HL-60/S4 (cell line): Measurements from ENCODE around the gene ASMTL.
"Not testable (repeated sequence)": the region's sequence is repeated elsewhere in the genome, so short reads cannot be mapped to it uniquely, and the experiment has no call there.

ENCODE experiments used
- in situ Hi-C: fragments of 300-500 bp; cut with MboI; formaldehyde crosslinking; loops from 2 replicates; pipeline ENCODE4 v1.14.3; 2022; ENCODE audit warnings: low sequenced_read_pairs

ASMTL gene

DNA sequence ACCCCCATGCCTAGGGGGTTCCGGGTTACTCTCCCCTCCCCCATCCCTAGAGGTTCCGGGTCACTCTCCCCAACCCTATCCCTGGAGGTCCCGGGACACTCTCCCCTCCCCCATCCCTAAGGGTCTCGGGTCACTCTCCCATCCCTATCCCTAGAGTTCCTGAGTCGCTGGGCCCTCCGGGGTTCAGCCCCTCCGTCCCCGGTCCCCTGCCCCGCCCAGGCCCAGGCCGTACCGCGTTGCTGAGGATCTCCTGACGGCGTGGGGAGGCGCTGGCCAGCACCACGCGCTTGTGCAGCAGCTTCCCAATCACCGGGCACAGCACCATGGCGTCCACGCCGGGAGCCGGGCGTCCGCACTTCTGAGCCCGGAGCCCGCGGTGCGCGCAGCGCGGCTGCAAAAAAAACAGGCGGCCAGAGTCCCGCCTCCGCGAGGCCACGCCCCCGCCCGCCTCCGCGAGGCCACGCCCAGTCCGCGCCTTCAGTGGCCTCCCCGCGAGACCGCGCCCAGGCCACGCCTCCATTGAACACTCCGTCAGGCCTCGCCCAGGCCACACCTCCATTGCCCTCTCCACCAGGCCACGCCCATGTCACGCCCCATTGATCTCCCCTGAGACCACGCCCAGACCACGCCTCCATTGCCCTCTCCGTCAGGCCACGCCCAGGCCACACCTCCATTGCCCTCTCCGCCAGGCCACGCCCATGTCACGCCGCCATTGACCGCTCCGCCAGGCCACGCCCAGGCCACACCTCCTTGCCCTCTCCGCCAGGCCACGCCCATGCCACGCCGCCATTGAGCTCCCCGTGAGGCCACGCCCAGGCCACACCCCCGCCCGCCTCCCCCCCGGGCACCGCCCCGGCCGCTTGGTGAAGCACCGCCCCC is at the start of gene ASMTL:
TSS of gene ASMTL (minus strand) at position 394 of the 879 bp plus-strand sequence. CDS start at position 325, 69 bp downstream.
- in situ Hi-C loops = loop anchor here (25.0 kb wide), 1 partner anchor 135 kb away; the partner anchor contains the start of gene AKAP17A

GRCh38 chrX:1502241-1502640 is 49.5 kb upstream of the ASMTL start:
- in situ Hi-C loops = no loop called here

DNA sequence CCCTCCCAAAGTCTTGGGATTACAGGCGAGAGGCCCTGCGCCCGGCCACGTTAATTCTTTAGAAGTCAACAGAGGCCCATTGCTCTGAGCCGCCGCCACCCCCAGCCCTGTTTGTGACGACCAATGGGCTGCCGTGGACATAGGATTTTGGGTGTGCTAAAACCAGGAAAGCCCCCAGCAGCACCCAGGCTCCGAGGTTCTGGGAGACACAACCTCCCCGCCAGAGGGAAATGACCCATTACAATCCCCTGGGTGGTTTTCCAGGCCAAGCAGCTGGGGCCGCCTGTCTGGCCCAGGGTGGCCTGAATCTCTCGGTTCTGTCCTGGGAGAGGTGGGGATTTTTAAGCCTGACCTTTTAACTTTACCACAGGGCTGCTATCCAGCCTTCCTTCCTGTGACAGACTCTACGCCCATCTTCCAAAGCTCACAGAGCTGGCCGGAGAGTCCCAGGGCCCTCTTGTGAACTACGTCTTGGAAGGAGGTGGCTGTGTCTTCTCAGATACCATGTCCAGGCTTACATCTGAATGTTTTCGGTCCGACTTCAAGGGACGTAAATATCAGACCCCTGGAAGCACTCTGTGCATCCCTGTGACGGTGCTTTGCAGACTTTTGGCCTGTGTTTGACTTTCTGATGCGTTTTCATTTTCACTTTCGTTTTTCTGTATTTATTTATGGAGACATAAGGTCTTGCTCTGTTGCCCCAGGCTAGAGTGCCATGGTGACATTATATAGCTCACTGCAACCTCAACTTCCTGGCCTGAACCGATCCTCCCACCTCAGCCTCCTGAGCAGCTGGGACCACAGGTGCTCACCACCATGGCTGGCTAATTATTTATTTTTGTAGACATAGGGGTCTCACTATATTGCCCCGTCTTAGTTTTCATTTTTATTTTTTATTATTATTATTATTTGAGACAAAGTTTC is 48.3 kb upstream of the ASMTL start:
- in situ Hi-C loops = no loop called here

DNA sequence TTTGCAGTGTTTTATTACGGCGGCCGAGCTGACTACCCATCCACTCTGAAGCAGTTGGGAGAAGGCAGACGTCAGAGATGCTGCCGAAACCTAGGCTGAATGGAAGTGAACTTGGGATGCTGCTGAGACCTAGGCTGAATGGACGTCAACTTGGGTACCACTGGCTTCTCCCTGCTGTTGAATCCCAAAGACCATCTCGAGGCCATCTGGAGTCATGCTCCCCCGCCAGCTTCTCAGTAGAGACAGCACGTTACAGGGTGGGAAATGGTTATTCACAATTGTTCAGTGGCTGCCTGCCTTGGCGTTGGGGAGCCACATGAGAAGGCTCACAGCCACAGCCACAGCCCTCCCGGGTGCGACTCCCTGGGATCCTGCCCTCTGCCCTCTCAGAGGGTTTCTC is 43.4 kb upstream of the ASMTL start:
- in situ Hi-C loops = no loop called here

GRCh38 chrX:1493877-1494510 is 41.3 kb upstream of the ASMTL start:
- in situ Hi-C loops = no loop called here

DNA sequence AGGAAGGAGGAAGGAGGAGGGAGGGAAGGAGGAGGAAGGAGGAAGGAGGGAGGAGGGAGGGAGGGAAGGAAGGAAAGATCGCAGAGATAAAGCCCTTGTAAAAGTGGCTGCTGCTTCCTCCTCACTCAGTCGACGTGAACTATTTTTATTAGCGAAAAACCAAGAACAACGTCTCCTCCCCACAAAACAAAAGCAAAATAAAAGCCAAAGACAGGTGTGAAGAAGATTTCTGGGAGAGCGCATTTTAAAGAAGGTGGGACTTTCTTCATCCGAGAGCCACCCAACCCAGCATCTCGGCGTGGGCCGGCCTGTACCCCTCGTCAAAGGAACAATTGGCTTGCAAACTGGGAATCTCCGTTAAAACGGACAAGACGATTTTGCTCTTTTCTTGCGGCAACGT is 40.7 kb upstream of the ASMTL start:
- in situ Hi-C loops = no loop called here

DNA sequence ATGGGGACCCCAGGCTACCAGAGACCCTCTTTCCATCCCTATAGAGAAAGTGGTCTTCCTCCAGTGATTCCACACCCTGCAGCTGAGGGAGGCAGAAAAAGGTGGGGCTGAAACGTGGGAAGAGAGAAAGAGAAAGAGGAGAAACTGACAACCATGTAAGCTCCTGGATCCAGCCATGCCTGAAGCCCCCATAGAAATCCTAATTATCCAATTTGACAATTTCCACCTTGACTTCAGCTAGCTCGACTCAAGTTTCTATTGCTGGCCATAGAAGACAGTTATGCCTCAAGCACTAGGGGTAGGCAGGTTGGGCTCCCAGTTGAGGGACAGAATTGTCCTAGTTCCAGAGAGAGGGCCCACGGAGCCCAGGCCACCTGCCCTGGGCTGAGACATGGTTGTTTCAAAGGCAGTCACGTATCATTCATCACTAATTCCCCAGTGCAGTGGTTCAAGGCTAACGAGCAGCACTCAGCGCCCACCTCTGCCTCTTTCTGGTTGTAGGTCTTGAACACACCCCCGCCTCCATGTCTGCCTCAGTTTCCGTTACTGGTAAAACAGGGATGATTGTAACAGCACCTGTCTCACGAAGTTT is 39.8 kb upstream of the ASMTL start:
- in situ Hi-C loops = no loop called here

DNA sequence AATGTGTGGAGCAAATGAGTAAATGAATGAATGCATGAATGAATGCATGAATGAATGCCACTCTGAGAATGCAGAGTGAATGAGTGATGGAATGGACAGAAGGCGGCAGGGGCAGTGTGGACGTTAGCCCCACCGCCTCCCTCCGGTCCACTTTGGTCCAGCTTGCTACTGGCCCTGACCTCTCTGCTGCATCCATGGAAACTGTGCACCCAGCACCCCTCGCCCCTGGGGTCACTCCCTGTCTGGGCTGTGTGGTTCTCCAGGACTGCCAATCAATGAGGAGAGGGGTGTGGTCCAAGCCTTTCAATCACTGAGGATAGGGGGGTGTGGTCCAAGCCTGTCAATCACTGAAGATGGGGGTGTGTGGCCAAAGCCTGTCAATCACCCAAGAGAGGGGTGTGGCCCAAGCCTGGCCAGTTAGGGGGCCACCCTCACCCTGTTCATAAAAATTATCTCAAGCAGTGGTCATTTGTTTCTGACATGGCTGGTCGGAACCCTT is 39.2 kb upstream of the ASMTL start:
- in situ Hi-C loops = no loop called here

- in situ Hi-C loops = not testable (repeated sequence)
Measured at GRCh38 chrX:1491248-1491647, 38.5 kb upstream of the ASMTL start.

- in situ Hi-C loops = not testable (repeated sequence)
Measured at GRCh38 chrX:1490723-1491122, 38.0 kb upstream of the ASMTL start.

- in situ Hi-C loops = not testable (repeated sequence)
Measured at GRCh38 chrX:1489354-1489753, 36.6 kb upstream of the ASMTL start.

DNA sequence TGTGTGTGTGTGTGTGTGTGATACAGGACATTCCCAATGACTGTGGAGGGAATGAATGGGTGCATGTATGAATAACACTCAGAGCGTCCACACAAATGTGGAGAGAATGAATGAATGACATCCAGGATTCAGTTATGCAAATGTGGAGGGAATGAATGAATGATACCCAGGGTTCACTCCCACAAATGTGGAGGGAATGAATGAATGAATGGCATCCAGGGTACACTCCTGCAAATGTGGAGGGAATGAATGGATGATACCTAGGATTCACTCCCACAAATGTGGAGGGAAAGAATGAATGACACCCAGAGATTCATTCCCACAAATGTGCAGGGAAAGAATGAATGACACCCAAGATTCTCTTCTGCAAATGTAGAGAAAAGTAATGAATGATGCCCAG is 36.0 kb upstream of the ASMTL start:
- in situ Hi-C loops = no loop called here

- in situ Hi-C loops = no loop called here
Measured at GRCh38 chrX:1488141-1488540, 35.4 kb upstream of the ASMTL start.

DNA sequence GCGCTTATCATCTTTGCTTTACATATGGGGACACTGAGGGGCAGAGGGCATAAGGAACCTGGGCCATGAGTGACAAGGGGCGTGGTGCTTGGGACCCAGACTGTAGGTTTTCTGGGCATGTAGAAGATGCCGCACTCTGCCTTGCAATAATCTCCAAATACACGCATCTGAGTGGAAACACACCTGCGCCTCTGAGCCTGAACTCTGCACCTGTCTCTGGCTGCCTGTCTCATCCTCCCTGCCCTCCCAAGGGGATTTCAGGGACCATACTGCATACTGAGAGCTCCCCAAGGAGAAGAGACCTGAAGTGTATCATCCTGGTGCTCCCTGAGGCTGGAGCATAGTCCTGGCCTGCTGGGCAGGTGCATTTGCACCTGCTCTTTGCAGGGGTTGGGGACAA is 34.7 kb upstream of the ASMTL start:
- in situ Hi-C loops = no loop called here

- in situ Hi-C loops = no loop called here
Measured at GRCh38 chrX:1486749-1487361, 34.1 kb upstream of the ASMTL start.

DNA sequence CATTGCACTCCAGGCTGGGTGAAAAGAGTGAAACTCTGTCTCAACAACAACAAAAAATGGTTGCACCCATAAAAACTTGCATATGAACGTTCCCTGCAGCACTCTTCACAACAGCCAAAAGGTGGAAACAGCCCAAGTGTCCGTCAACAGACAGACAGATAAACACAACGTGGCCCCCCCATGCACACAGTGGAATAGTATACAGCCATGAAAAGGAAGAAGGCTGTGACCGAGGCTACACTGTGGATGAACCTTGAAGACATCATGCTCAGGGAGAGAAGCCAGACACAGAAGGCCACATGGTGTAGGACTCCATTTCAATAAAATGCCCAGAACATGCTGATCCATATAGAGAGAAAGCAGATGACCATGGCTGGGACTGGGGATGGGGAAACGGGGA is 33.5 kb upstream of the ASMTL start:
- in situ Hi-C loops = no loop called here

DNA sequence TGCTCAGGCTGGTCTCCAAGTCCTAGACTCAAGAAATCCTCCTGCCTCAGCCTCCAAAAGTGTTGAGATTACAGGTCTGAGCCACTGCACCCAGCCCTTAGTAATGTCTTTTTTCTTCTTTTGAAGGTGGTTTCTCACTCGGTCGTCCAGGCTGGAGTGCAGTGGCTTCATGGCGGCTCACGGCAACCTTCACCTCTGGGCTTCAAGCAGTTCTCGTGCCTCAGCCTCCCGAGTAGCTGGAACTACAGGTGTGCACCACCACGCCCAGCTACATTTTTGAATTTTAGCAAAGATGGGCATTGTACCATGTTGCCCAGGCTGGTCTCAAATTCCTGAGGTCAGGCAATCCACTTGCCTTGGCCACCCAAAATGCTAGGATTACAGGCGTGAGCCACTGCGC is 32.3 kb upstream of the ASMTL start:
- in situ Hi-C loops = no loop called here

DNA sequence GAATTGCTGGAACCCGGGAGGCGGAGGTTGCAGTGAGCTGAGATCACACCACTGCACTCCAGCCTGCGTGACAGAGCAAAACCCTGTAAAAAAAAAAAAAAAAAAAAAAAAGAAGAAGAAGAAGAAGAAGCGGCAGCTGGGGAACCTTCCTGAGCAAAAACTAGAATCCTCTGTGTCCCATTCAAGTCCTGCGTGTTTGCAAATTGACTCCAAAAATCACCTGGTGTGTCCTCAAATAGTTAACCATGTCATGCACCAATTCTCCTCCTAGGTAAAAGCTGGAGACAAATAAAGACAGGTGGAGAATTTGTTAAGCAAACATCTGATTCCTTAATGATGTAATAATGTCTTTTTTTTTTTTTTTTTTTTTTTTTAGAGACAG is 31.9 kb upstream of the ASMTL start:
- in situ Hi-C loops = no loop called here

DNA sequence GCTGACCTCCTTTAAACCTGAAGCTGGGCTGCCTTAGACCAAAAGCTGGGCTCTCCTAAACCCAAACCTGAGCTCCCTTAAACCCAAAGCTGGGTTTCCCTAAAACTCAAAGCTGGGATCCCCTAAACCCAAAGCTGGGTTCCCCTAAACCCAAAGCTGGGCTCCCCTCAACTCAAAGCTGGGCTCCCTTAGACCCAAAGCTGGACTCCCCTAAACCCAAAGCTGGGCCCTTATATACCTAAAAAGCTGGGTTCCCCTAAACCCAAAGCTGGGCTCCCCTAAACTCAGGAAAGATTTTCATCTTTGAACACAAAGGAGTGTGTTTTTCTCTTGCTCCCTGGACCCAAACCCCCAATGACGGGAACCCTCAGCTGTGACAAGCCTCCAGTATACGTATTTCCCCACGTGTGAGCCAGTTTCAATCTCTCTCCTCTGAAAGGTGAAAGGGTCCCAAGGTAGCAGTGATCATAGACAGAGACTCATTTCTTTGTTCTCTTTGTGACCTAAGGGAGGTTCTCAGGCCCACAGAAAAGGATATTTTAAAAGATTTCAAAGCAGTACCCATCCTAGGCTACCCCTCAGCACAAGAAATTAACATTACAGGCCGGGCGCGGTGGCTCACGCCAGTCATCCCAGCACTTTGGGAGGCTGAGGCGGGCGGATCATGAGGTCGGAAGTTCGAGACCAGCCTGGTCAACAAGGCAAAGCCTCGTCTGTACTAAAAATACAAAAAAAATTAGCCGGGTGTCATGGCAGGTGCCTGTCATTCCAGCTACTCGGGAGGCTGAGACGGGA is 31.3 kb upstream of the ASMTL start:
- in situ Hi-C loops = no loop called here
